ENCODE measurements around the gene PAX9.

Gene PAX9

GRCh38 chr14:36701132-36701531 lies 39.5 kb downstream of the PAX9 start:
- Histone ChIP-seq H4K20me1 (ENCODE audit: control insufficient read depth, insufficient read depth, low read depth, low read length) (no peaks in the 10 kb centered on the region), H3K27ac (ENCODE audit: low read depth, low read length) (no peak overlapping the region), H3K36me3 (ENCODE audit: control insufficient read depth, low read length) (no peaks in the 10 kb centered on the region), H3K79me2 (ENCODE audit: control insufficient read depth, low read length) (no peaks in the 10 kb centered on the region), H3K4me3 (ENCODE audit: low read length) (no peak overlapping the region), H3K4me2 (ENCODE audit: low read length) (no peak overlapping the region), H3K27me3 (ENCODE audit: control insufficient read depth, low read length) (no peaks in the 10 kb centered on the region), H3K9me2 (replicated peaks; ENCODE audit: control insufficient read depth, low read length) (no peaks in the 10 kb centered on the region), H3K9me3 (ENCODE audit: control insufficient read depth, insufficient read depth, low read length) (no peaks in the 10 kb centered on the region; the same call in 1 of the 2 replicates), H3K4me1 (ENCODE audit: control insufficient read depth, low read length) (no peaks in the 10 kb centered on the region), H3F3A (ENCODE audit: control insufficient read depth, insufficient read depth) (no peaks in the 10 kb centered on the region)
- no peak for TF ChIP-seq EZH2phosphoT487 (IDR thresholded peaks at IDR 0.05; ENCODE audit: borderline replicate concordance, low read length)
- TF ChIP-seq CTCF (IDR thresholded peaks at IDR 0.05; ENCODE audit: low read depth, low read length, poor library complexity, severe bottlenecking) = no peak

- H3K9me3 ChIP-seq (ENCODE audit: control insufficient read depth, insufficient read depth, low read length) = no peaks in the 10 kb centered on the region; the same call in 1 of the 2 replicates
These were observed 40.8 kb downstream of the PAX9 start for GRCh38 chr14:36702474-36702873.

GRCh38 chr14:36707570-36707969 lies 45.9 kb downstream of the PAX9 start:
- Histone ChIP-seq H3F3A (ENCODE audit: control insufficient read depth, insufficient read depth) (no peaks in the 10 kb centered on the region), H3K27me3 (ENCODE audit: control insufficient read depth, low read length) (no peaks in the 10 kb centered on the region), H3K4me2 (ENCODE audit: low read length) (no peak overlapping the region), H3K9me3 (ENCODE audit: control insufficient read depth, insufficient read depth, low read length) (no peaks in the 10 kb centered on the region), H3K9me2 (replicated peaks; ENCODE audit: control insufficient read depth, low read length) (no peaks in the 10 kb centered on the region), H3K27ac (ENCODE audit: low read depth, low read length) (no peak overlapping the region), H3K36me3 (ENCODE audit: control insufficient read depth, low read length) (no peaks in the 10 kb centered on the region), H3K79me2 (ENCODE audit: control insufficient read depth, low read length) (no peaks in the 10 kb centered on the region), H3K4me1 (ENCODE audit: control insufficient read depth, low read length) (no peaks in the 10 kb centered on the region), H4K20me1 (ENCODE audit: control insufficient read depth, insufficient read depth, low read depth, low read length) (no peaks in the 10 kb centered on the region), H3K4me3 (ENCODE audit: low read length) (no peak overlapping the region)
- TF ChIP-seq EZH2phosphoT487 (IDR thresholded peaks at IDR 0.05; ENCODE audit: borderline replicate concordance, low read length) (no peak), CTCF (IDR thresholded peaks at IDR 0.05; ENCODE audit: low read depth, low read length, poor library complexity, severe bottlenecking) (no peak)

More at GRCh38 chr14:36702474-36702873, 40.8 kb downstream of the PAX9 start:
- no peaks in the 10 kb centered on the region for H3K27me3 ChIP-seq (ENCODE audit: control insufficient read depth, low read length)
- H3K4me1 ChIP-seq (ENCODE audit: control insufficient read depth, low read length) = no peaks in the 10 kb centered on the region
- no peak overlapping the region for H3K4me2 ChIP-seq (ENCODE audit: low read length)
- H3F3A ChIP-seq (ENCODE audit: control insufficient read depth, insufficient read depth) = no peaks in the 10 kb centered on the region
- H3K9me2 ChIP-seq (replicated peaks; ENCODE audit: control insufficient read depth, low read length) = no peaks in the 10 kb centered on the region
- no peaks in the 10 kb centered on the region for H4K20me1 ChIP-seq (ENCODE audit: control insufficient read depth, insufficient read depth, low read depth, low read length)
- H3K4me3 ChIP-seq (ENCODE audit: low read length) = no peak overlapping the region
- H3K79me2 ChIP-seq (ENCODE audit: control insufficient read depth, low read length) = no peaks in the 10 kb centered on the region
- H3K36me3 ChIP-seq (ENCODE audit: control insufficient read depth, low read length) = no peaks in the 10 kb centered on the region
- no peak for TF ChIP-seq CTCF (IDR thresholded peaks at IDR 0.05; ENCODE audit: low read depth, low read length, poor library complexity, severe bottlenecking)
- no peak for TF ChIP-seq EZH2phosphoT487 (IDR thresholded peaks at IDR 0.05; ENCODE audit: borderline replicate concordance, low read length)
- H3K27ac ChIP-seq (ENCODE audit: low read depth, low read length) = no peak overlapping the region

Data from DOHH2 (cell line).